Astrocyte (in vitro differentiated cells and primary cell): ENCODE data around the gene CD40.

Experiments used
- CTCF ChIP-seq: IDR thresholded peaks from 2 replicates; pipeline ENCODE4 v1.5.1; 2011; ENCODE audit warnings: low read depth, mild to moderate bottlenecking, inconsistent platforms, low read length, moderate library complexity; ENCODE audit not compliant: insufficient read depth
- EZH2 ChIP-seq: IDR thresholded peaks from 2 replicates; pipeline ENCODE4 v1.6.1; 2012; ENCODE audit warnings: mild to moderate bottlenecking, low read length, inconsistent platforms; ENCODE audit not compliant: insufficient read depth

- no peak for TF ChIP-seq CTCF
- TF ChIP-seq EZH2 = no peak
Measured at GRCh38 chr20:46078954-46079353, 39.2 kb upstream of the CD40 start.
